HG02885 (cell line): ENCODE data around the gene FBXO17.
"Not testable (repeated sequence)": the region's sequence is repeated elsewhere in the genome, so short reads cannot be mapped to it uniquely, and the experiment has no call there.

Experiments
- ATAC-seq: cut with Tn5 transposase; IDR thresholded peaks from one replicate; pipeline ENCODE4 v1.9.1; 2021; ENCODE audit warnings: mild to moderate bottlenecking; ENCODE audit not compliant: unreplicated experiment, poor library complexity

Gene FBXO17

DNA sequence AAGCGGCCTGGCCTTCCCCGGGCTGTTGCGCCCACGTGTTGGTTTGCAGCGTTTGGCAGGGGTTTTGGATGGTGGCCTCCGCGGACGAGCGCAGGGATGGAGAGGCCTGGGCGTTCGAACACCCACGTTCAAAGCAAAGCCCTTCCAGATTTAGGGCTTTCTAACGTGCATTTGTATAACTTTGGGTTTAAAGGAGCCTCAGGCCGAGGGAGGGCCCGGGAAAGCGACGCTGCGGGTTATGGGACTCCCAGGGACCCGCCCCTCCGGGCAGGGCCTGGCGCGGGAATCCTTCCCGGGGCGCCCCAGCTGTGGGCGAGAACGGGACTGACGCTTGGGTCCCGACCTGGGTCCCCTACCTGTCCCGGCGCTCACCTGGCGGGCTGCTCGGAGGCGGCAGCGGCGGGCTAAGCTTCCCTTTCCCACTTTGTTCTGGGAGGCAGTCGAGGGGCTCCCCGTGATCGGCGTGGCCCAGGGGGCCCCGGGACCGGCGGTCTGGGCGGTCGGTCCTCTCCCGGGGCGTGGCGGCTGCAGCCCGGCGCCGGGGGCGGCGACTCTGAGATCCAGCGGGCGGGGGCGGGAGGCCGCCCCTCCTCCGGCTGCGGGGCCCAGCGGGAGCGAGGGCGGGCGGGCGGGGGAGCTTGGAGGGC is at the start of gene FBXO17:
TSS of gene FBXO17 (minus strand) at position 529 of the 647 bp plus-strand sequence. CDS start 25,423 bp downstream, outside the sequence.
- no peak for ATAC-seq

- no peak for ATAC-seq
Measured at GRCh38 chr19:39024875-39025641, 49.5 kb upstream of the FBXO17 start.

- peak; percentile 49 for ATAC-seq
Measured at GRCh38 chr19:39021063-39021462, 45.5 kb upstream of the FBXO17 start.

- no peak for ATAC-seq
Measured at GRCh38 chr19:39017646-39018045, 42.1 kb upstream of the FBXO17 start.

DNA sequence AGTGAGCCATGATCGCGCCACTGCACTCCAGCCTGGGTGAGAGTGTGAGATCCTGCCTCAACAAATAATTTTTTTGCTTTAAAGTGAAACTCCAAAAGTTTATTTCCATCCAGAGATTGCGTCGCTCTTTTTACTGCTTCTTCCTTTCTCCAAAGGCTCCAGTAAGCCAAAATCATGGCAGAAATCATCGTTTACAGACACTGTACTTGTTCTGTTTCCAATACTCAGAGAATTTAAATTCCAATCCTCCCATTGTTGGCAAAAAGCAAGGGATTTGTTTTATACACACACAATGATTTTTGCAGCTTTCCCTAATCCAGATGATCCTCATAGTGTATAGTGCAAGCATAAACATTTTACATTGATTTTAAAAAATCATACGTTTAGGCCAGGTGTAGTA is 41.5 kb upstream of the FBXO17 start:
- ATAC-seq, result no peak

DNA sequence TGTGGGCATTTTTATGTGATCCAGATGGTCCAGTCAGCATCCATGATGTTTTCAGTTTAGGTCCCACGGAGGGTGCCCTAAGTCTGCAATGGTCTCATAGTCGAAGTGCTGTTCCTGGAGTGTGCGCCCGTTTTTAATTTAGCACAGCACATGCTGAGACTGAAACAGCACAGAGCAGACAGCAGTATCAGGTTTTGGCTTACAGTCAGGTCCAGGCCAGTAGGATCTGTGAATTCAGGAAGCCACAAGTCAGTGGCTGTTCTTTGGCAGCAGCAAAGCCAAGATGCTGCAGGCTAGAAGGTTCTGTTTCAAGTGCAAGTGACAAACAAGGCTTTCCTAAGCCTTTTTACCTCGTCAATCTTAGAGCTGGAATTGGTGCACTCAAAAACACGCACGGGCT is 38.5 kb upstream of the FBXO17 start:
- no peak for ATAC-seq

DNA sequence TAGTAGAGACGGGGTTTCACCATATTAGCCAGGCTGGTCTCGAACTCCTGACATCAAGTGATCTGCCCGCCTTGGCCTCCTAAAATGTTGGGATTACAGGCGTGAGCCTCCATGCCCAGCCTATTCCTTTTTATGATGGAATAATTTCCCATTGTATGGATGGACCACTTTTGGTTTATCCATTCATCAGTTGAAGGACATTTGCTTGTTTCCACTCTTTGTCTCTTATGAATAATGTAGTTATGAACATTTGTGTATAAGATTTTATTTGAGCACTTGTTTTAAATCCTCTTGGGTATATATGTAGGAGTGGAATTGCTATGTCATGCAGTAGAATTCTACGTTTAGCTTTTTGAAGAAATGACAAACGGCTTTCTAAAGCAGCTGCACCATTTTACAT is 33.5 kb upstream of the FBXO17 start:
- ATAC-seq, result no peak

DNA sequence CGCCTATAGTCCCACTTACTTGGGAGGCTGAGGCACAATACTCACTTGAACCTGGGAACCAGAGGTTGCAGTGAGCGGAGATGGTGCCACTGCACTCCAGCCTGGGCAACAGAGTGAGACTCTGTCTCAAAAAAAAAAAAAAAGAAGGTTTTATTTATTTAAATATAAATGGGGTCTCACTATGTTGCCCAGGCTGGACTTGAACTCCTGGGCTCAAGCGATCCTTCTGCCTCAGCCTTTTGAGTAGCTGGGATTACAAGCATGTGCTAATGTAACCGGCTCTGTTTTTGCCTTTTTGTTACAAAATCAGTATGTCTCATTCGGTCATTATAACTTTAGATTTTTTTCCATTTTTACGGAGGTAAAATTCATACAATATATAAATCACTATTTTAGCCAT is 32.6 kb upstream of the FBXO17 start:
- no peak for ATAC-seq

GRCh38 chr19:39007096-39007495 is 31.6 kb upstream of the FBXO17 start:
- no peak for ATAC-seq

GRCh38 chr19:39004403-39004802 is 28.9 kb upstream of the FBXO17 start:
- no peak for ATAC-seq

- no peak for ATAC-seq
Measured at GRCh38 chr19:39003796-39004195, 28.3 kb upstream of the FBXO17 start.

DNA sequence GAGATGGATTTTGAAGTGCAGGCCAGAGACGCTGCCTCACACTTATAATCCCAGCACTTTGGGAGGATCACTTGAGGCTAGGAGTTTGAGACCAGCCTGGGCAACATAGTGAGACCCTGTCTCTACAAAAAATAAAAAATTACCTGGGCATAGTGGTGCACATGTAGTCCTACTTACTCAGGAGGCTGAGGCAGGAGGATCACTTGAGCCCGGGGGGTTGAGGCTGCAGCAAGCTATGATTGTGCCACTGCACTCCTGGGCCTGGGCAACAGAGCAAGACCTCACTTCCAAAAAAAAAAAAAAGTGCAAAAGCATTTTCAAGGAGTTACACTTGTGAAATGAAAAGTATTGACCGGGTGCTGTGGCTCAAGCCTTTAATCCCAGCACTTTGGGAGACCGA is 27.6 kb upstream of the FBXO17 start:
- ATAC-seq, result no peak

- no peak for ATAC-seq
Measured at GRCh38 chr19:39001041-39001440, 25.5 kb upstream of the FBXO17 start.

DNA sequence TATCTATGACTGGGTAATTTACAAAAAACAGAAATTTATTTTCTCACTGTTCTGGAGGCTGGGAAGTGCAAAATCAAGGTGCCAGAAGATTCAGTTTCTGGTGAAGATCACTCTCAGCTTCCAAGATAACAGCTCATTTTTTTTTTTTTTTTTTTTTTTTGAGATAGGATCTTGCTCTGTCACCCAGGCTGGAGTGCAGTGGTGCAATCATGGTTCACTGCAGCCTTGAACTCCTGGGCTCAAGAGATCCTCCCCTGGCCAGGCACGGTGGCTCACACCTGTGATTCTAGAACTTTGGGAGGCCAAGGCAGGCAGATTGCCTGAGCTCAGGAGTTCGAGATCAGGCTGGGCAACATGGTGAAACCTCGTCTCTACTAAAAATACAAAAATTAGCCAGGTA is 22.0 kb upstream of the FBXO17 start:
- not testable (repeated sequence) for ATAC-seq

DNA sequence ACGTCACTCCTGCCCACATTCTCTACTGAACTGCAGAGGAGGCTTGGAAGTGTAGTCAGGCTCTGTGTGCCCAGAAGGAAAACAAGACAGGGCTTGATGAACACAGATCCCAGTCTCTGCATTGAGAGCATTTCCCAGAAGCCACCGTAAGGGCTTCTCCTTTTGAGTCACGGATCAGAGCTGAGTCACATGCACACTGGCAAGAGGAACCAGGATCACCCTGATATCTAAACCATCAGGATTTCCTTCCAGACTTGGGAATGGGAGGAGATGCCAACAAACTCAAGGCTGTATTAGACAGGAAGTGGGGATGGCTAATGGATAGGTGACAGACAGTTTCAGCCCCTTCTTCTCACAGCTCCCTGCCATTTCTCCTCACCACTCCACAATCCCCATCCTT is 17.7 kb upstream of the FBXO17 start:
- no peak for ATAC-seq

DNA sequence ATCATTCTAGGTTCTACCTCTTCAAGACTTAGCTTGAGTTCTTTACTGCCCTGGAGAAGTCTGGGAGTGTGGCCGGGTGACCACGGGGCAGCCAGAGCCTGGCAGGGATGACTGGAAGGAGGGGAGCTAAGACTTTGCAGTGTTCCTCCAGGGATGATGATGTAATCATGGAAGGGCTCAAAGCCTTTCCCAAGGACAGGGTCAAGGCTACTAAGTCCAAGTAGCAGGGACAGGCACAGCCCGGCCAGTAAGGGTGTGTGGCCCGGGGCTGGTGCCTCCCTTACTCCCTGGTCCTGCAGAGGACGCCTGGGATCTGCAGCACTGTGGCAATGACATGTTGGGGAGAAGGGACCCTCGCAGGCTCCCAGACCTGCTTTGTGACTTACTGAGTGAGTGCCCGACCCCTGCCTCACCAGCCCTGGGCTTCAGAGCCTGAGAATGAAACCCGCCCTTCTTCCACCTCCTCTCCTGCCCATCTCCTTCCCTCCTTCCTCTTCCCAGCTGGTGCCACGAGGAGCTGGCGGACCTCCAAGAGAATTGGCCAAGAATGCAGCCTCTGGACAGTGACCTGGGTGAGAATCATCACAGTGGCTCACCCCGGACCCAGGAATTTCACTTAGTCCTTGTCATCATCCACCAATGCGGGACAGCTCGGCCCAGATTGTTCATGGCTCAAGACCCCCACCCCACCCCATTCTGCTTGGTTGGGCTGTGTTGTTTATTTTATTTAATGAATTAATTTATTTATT is 15.6 kb upstream of the FBXO17 start:
- no peak for ATAC-seq

DNA sequence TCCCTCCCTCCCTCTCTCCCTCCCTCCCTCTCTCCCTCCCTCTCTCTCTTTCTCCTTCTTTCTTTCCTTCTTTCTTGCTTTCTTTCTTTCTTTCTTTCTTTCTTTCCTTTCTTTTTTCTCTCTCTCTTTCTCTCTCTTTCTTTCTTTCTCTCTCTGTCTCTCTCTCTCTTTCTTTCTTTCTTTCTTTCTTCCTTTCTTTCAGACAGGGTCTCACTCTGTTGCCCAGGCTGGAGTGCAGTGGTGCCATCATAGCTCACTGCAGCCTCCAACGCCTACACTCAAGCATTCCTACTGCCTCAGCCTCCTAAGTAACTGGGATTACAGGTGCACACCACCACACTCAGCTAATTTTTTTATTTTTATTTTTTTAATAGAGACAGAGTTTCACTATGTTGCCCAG is 14.1 kb upstream of the FBXO17 start:
- not testable (repeated sequence) for ATAC-seq

GRCh38 chr19:38989066-38989605 is 13.6 kb upstream of the FBXO17 start:
- no peak for ATAC-seq

DNA sequence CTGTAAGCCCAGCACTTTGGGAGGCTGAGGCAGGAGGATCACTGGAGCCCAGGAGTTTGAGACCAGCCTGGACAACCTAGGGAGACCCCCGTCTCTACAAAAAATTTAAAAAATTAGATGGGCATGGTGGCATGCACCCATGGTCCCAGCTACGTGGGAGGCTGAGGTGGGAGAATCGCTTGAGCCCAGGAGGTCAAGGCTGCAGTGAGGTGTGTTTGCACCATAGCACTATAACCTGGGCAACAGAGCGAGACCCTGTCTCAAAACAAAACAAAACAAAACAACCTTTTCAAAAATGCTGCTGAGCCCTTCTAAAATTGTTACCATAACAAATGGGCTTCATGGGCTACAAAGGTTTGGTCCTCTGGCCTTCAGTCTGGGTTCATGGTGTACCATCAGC is 13.1 kb upstream of the FBXO17 start:
- ATAC-seq, result not testable (repeated sequence)

GRCh38 chr19:38987745-38988144 is 12.2 kb upstream of the FBXO17 start:
- not testable (repeated sequence) for ATAC-seq

DNA sequence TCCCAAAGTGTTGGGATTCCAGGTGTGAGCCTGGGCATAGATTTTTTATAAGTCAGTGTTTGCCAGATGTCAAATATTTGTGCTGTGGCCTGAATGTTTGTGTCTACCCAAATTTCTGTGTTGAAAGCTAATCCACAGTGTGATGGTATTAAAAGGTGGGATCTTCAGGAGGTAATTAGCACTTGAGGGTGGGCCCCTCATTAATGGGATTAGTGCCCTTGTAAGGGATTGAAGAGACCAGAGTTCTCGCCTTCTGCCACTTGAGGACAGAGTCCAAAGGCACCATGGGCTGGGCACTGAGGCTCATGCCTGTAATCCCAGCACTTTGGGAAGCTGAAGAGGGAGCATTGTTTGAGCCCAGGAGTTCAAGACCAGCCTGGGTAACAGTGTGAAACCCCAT is 9.7 kb upstream of the FBXO17 start:
- ATAC-seq, result no peak
